Activated CD8-positive, alpha-beta memory T cell treated with anti-CD3 and anti-CD28 coated beads, Interleukin-2, amount 50 U/mL, for 1 hour (primary cell): Measurements from ENCODE around the gene RBM20.
"Not testable (repeated sequence)": the region's sequence is repeated elsewhere in the genome, so short reads cannot be mapped to it uniquely, and the experiment has no call there.

Source experiments
- DNase-seq: peaks from one replicate; pipeline ENCODE4 v3.0.0-alpha.2; 2020; ENCODE audit errors: extremely low read depth

RBM20 gene

DNA sequence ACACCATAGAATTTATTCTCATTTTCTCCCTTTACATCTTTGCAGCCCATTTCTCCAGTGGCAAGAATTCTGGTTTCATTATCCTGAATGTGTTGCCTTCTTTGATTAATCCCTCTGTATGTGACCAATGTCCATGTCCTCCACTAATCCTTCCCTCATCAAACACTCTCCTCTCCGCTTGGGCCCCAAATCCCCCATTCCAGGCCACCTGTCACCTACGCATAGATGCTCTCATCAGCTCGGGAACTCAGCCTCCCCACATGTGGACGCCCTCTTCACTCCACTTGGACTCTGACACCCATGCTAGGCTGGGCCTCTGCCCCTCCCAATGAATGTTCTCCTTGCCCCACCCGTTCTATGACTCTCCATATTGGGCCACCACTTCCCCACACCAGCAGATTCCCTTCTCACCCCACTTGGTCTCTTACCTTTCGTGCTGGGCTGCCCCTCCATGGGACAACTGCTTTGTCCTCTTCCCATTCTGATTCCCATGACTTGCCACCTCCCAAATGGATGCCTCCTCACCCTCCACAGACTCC lies 18.7 kb upstream of the RBM20 start:
- DNase-seq = no peak

DNA sequence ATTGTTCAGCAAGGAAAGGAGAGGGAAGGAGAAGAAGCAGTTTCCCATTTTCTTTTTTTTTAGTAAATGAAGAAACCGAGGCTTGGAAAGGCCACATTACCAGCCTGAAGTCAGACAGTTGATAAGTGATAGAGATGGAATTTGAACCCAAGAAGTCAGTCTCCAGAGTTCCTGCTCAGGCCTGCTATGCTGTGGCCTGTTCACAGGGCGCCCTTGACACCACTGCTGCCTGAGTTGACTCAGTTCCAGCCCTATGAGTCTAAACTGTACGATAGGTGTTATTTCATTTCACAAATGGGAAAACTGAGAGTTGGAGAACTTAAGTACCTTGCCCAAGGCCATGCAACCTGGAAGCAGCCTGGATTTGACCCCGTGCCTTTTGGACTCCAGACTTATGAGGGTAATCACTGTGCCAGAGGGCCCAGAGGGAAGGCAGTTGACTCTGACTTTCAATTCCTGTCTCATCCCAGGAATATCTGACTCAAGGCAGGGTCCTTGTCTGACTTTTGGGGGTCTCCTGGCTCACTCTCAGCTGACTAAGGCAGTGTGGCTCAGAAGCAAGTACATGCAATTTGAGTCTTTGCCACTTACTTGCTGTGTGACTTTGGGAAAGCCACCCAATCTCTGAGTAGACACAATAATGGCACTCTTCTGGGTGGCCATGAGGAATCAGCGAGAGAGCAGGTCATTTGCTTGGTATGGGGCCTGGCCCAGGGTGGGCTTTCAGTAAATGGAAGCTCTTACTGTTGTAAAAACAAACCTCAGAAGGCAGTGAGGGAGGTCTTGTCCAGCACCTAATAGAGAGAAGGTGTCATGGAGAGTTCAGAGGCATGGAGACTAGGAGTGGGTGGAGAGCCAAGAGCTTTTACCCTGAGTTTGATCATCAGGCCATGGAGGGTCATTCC lies 17.9 kb upstream of the RBM20 start:
- DNase-seq = no peak

DNA sequence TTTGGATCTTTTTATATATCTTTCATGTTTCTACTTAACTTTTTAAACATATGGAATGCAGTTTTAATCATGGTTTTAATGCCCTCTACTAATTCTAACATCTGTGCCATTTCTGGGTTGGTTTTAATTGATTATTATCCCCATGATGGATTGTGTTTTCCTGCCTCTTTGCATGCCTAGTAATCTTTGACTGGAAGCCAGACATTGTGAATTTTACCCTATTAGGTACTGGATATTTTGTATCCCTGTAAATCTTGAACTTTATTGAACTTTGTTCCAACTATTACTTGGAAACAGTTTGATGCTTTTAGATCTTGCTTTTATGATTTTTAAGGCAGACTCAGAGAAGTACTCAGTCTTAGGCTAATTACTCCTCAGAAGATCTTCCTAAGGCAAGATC lies 16.0 kb upstream of the RBM20 start:
- no peak for DNase-seq

DNA sequence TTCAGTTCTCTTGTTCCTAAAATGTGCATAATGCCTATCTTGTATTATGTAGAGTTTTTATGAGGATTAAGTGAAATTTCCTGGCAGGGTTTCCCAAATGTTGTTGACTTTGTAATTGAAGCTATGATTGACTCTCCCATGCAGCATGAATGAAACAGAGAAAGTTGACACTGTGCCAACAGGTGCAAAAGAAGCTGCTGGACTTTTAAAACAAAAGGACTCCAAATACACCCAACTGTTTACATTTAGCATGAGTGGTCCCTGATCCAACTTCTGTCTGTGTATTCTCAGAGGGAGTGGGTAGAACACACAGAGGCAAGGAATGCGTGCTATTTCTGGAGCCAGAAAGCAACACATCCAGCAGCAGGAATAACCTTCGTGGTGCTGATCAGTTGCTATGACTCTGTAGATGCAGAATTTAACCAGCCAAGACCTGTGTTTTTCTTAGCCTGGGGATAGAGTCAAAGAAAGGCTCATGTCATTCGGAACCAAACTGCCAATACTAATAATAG lies 14.4 kb upstream of the RBM20 start:
- DNase-seq = no peak

DNA sequence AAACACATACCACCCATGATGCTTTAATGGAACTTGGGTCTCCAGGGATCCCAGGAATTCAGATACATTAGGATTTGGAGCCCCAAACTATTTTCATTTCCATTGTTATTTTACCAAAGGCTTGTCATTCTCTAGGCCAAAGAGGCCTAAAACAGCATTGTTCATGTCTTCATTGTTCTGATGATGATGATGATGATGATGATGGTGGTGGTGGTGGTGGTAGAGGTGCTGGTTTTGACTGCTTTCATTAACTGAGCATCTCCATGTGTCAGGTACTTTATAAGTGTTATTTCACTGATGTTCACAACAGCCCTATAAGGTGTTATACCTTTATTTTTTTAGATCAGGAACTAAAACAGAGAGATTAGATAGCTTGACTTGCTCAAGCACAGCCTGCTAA lies 12.2 kb upstream of the RBM20 start:
- DNase-seq = no peak

DNA sequence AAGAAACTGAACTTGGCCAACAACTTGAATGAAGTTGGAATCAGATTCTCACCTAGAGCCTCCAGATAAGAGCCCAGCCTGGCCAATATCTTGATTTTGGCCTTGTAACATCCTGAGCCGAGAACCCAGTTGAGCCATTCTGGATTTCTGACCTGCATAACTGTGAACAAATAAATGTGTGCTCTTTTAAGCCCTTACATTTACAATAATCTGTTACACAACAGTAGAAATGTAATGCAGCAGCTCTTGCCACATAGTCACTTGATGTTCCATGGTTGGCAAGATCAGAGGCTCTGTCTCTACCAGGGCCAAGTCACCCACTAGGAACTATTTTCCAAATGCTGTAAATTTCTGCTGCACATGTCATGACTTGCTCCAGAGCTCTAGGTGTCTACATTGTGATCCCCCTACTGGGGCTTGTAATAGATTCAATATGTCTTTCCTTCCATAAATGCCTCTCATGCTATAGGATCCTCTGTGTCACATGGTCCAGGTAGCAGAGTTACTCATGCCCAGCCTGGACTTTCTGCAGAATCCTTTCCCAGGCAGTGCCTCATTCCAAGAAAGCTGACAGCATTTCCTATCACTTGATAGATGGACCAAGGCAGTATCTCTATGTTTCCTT lies 11.4 kb upstream of the RBM20 start:
- no peak for DNase-seq

DNA sequence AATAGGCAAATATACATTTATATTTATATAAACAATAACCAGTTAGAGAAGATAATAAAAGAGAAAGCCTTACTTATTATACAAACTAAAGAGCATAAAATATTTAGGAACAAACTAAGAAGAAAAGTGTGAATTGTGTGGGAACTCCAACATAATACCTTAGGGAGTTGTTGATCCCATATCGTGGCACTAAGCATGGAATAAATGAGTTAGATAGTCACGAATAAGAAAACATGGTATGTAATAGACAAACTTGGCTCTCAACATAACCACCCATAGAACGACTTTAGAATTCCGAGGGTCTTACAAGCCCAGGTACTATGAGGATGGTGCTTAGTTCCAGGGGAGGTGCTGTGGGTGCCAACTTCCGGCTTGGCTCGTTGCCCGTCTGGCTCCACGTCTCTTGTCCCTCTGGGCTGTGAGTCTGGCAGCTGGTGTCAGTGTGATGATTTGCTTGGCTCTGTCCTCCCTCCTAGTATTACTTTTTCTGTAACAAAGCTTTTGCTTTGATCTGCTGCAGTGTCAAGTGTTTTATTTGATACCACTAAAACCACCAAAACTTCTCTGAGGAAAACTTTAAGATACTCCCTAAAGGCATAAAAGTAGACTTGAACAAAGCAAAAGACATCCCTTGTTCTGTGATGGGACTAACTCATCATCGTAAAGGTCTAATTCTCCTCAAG lies 9.5 kb upstream of the RBM20 start:
- DNase-seq = no peak

DNA sequence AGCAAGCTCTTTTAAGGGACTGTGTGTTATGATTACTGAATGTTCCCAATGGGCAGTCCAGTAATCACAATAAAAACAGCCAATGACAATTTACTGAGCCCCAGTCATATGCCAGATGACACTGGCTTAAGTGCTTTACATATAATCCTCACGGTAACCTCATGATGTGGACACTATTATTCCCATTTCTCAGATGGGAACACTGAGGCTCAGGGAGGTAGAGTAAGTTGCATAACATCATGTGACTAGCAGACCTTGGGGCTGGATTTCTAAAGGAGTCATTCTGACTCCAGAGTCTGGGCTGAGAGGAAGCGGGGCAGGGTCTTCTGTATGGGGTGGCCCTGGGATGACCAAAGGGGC lies 7.6 kb upstream of the RBM20 start:
- DNase-seq = no peak

DNA sequence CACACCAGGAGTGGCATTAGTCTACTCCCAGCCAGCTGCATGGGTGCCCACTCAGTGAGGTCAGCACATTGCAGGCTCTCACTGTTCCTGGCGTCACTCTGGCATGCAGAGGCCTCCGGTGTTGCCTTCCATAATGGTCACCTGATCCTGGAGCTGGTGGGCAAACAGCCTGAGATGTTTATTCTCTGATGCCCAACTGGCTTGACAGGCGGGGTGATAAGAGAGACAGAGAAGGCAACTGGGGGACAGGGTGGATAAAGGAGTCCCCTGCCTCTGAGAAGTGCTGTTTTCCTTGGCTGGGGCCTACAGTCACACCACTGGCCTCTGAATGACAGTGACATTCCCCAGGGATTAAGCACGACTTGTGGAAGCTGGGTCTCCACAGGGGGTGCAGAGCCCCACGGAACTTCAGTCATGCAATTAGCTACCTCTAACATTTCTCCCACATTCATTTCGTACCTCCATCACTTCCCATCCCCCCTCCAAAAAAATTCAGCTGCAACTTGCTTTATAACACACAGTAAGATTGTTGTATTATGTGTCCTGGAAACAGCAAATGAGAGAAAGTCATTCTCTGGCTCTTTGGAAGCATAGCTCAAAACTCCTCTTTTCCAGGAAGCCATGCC lies 7.1 kb upstream of the RBM20 start:
- DNase-seq = no peak

DNA sequence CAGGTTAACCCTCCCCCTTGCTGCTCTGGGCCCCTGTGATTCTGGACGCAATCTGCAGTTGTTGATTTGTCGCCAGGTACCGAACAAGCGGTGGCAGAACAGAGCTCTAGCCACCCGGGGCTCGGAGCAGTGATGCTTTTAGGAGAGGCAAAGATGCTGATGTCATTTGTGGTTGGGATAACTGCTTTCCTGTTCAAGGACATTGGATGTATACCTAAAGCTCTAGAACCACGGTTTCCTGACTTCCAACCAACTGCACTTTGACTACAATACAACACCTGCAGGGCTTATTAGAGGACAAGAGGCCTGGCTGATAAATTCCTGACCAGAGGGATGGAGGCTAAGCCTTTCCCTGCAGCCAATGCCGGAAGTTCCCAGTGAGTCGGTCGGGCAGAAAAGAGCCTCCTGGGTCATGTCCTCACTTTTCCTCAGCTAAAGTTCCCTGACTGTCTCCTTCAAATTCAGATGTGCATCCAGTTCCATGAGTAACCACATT lies 6.5 kb upstream of the RBM20 start:
- no peak for DNase-seq

DNA sequence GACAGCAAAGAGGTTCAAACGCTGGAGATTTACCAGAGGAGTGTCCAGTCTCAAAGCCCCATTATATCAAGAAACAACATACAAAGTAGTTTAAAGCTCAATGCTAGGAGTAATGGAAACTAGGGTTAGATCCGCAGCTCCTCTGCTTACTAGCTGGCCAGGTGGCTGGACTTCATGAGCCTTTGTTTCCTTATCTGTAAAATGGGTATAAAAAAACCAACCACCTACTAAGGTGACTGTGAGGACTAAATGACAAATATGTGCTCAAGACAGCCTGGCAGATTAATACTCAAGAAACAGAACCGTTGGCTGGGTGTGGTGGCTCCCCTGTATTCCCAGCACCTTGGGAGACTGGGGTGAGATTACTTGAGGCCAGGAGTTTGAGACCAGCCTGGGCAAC lies 5.8 kb upstream of the RBM20 start:
- DNase-seq = no peak

DNA sequence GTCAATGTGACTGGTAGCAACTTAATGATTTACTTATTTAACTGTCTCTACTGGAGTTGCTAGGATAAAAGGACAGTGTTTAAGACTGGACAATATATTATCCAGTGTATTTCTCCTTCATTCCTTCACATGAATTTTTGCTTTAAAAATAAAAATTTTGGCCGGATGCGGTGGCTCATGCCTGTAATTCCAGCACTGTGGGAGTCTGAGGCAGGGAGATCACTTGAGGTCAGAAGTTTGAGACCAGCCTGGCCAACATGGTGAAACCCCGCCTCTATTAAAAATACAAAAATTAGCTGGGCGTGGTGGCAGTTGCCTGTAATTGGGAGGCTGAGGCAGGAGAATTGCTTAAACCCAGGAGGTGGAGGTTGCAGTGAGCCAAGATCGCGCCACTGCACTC lies 5.1 kb upstream of the RBM20 start:
- not testable (repeated sequence) for DNase-seq

DNA sequence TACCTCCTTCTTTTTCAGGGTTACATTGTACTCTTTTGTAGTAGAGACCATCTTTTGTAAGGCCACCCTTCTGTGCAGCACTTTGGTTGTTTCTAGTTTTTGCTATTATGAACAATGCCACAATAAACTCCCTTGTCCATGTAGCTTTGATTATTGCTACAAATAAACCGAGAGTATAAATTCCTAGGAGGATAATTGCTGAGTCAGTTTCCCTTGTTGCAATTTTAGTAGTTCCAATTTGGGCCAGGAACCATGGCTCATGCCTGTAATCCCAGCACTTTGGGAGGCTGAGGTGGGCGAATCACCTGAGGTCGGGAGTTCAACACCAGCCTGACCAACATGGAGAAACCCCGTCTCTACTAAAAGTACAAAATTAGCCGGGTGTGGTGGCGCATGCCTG lies 4.3 kb upstream of the RBM20 start:
- not testable (repeated sequence) for DNase-seq

DNA sequence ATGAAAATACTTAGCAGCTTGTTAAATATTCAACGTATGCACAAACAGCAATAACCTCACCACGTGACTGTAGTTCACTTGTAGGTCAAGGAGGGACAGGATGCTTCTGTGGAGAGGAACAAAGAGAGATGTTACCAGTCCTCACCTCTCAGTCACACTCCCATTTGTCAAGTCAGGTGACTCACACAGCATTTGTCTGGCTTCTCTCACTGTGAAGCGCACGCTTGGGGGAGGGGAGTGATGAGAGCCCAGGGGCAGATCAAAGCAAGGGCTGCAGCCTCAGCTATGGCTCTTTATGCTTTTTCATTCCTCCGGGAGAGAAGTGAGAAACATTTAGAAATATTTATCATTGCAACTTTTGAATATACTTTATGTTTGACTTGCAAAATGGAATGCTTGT lies 2.9 kb upstream of the RBM20 start:
- DNase-seq = no peak

DNA sequence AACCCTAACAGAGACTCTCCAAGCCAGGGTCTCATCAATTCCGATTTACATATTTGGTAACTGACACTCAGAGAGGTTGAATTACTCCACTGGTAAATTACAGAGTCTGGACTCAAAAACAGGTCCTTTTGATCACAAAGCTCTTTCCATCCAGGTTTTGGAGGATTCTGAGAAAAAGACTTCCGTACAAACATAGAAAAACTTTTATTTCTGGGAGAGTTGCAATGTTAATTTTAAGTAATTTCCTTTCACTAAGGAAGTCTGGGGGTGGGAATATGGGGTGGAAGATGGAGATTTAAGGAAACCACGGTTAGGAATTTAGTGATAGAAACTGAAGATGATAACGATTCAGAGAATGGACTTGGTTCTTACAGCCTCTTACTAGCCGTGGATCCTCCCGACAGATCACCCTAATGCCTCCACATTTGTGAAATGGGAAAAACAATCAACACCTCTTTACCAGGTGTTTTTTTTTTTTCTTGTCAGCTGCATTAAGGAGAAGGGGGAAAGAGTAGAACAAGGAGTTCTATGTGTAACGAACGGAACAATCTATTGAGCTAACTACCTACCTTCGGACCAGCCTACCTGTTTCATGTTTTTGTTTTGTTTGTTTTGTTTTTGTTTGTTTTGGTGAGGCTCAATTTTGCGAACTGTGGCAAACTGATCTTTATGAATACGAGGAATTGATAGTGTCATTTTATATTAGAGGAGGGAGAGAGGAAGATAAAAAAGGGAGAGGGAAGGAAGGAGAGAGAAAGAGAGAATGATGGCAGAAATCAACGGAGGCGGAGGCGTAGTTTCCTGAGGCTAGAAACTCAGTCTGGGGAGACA lies 1.7 kb upstream of the RBM20 start:
- no peak for DNase-seq

DNA sequence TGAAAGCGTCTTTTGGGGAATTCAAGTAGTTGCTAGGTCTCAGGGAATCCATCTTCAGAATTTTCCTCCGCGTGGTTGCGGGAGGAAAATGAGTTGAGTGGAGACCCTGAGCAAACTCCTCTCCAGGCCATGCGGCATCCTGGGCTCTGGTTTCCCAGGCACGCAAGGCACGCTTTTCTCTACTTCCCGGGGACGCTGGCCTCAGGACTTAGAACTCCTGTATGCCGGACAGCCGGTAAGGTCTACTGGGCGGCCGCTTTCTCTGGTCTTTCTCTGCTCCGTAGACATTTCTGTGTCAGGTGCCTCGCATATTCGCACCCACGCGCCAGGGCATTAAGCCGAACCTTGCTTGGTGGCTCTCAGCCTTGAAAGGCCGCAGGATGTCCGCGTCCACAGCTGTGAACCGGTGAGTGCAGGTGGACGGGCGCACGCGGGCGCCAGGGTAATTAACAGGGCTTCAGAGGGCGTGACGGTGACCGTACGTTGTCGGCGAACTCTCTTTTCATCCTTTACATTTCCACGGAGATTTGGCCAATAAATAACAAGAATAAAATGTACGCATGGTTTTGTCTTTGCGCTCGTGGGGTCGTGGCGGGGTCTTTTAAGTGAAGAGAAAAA lies 992 bp upstream of the RBM20 start:
- DNase-seq = no peak

DNA sequence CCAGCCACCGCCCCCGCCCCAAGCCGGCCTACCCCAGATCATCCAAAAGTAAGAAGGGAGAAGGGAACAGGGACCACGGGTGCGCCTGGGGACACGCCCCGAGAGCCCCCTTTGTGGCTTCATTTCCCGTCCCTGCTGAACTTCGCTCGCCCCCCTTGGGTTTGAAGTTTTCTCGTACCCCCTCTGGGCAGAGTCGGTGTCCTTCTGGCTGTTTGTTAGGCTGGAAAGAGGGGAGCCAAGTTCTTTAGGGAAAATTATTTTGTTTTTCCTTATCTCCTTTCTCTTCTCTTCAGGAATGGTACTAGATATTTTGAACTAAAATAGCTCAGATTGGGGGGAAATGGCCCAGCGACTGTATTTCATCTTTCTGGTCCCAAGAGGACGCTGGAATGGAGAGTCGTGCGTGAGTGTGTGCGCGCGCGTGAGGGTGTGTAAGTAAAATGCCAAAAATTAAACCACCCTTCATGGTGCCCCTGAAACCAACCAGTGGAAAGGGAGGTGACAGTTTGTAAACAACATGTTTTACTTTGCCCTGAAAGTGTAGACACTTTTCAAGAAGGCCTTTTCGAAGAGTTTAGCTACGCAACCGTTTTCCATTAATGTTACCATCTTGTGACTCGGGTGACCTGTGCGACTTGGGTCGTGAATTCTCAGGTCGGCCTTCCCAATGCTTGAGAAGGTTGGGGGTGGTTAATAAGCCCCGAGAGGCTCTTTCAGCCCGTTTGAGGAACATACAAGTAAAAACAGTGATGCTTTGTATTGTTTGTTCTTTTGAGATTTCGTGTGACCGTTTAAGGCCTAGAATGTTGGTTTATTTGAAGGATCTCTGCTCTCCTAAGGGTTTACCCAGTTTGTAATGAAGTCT lies 694 bp downstream of the RBM20 start:
- no peak for DNase-seq

DNA sequence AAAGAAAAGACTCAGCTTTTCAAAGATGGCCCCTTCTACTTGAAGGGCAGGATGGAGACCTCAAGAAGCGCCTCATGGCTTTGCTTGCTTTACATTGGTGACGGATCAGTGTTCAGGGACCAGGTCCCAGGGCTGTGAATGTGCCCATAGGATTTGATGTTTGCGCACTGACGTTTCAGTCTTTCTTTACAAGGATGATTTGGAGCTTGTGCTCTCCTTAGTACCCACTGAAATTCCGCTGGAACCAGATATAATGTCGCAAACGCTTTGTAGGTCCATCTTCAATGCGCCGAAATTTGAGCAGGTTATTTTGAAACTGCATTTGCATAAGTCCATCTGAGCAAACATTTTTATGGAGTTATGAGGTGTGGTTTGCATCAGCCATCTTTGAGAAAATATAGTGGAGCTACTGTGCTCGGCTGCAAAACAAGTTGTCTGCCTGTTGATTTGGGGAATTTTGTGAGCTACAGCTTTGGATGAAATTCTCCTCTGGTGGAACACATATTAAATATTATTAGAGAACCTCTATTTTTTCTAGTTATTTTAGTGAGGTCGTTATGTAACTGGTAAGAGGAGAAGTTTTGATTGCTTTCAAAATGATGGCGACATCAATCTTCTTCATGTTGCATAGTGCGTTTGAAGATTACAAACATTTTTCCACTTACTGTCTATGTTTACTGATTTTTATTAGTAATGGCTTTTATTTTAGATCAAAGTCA lies 2.4 kb downstream of the RBM20 start:
- no peak for DNase-seq

DNA sequence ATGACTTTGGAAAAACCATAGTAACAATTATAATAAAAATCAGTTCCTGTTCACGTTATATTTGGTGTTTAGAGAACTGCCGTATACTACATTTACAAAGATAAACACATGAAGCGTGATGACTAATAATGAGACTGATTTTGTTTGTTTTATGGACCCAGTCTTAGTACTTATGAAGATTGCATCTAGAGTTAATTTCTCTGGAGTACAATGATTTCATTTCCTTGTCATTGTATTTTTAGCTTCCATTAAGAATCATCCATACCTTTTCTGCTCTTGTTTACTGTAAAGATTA lies 2.9 kb downstream of the RBM20 start:
- DNase-seq = no peak
